CD4-positive, CD25-positive, alpha-beta regulatory T cell (primary cell): ENCODE results near the gene PPP2R5C. TPM values are rescaled to one million over a fixed set of nuclear protein-coding genes. Genes with fewer than 3 reads are reported as not detected.

ENCODE experiments used
- ATAC-seq, 2 donors: fragments of 150-1000 bp; cut with Tn5 transposase; one replicate each; pipeline ENCODE4 v1.10.0; 2021; ENCODE audit warnings: low read depth in 2 of 2, moderate number of reproducible peaks in 2 of 2, moderate library complexity in 1 of 2
- DNase-seq, 3 donors: peaks; one replicate each; pipeline versions ENCODE4 v3.0.0 to v3.0.0-alpha.2; 2012 to 2022; ENCODE audit warnings: mixed read lengths in 1 of 3
- H3K27ac ChIP-seq: one replicate; pipeline ENCODE4 v1.7.0; 2013; ENCODE audit warnings: mild to moderate bottlenecking, low read length; ENCODE audit not compliant: insufficient read depth, poor library complexity, severe bottlenecking
- H3K27me3 ChIP-seq: one replicate; pipeline ENCODE4 v1.7.0; 2013; ENCODE audit warnings: low read length; ENCODE audit not compliant: control insufficient read depth, insufficient read depth
- H3K36me3 ChIP-seq: one replicate; pipeline ENCODE4 v1.7.0; 2013; ENCODE audit warnings: mild to moderate bottlenecking, low read length, moderate library complexity; ENCODE audit not compliant: control insufficient read depth, insufficient read depth
- H3K4me1 ChIP-seq: 2 replicates; pipeline ENCODE4 v1.7.0; 2013; ENCODE audit warnings: mild to moderate bottlenecking, low read length; ENCODE audit not compliant: insufficient read depth, control insufficient read depth, poor library complexity, severe bottlenecking
- H3K4me3 ChIP-seq: one replicate; pipeline ENCODE4 v1.7.0; 2013; ENCODE audit warnings: low read depth, mild to moderate bottlenecking, low read length, moderate library complexity
- H3K9me3 ChIP-seq, 2 experiments: 1 replicate in 1 of 2; 2 replicates in 1 of 2; pipeline ENCODE4 v1.7.0; 2013; ENCODE audit warnings: low read length in 2 of 2, mild to moderate bottlenecking in 1 of 2, moderate library complexity in 1 of 2; ENCODE audit not compliant: control insufficient read depth in 2 of 2
- H3K27ac Mint-ChIP-seq, 3 donors: one replicate each; pipeline ENCODE4 v1.8.0; 2020 to 2022; ENCODE audit warnings: mild to moderate bottlenecking in 3 of 3, mixed read lengths in 3 of 3, moderate library complexity in 2 of 3
- H3K27me3 Mint-ChIP-seq: one replicate; pipeline ENCODE4 v1.8.0; 2022; ENCODE audit warnings: mild to moderate bottlenecking, mixed read lengths
- H3K36me3 Mint-ChIP-seq: one replicate; pipeline ENCODE4 v1.8.0; 2020; ENCODE audit warnings: mixed read lengths
- H3K4me1 Mint-ChIP-seq, 4 donors: one replicate each; pipeline ENCODE4 v1.8.0; 2020 to 2022; ENCODE audit warnings: mixed read lengths in 4 of 4, mild to moderate bottlenecking in 1 of 4
- H3K4me3 Mint-ChIP-seq, 4 donors: one replicate each; pipeline ENCODE4 v1.8.0; 2020 to 2022; ENCODE audit warnings: mild to moderate bottlenecking in 4 of 4, mixed read lengths in 4 of 4, moderate library complexity in 3 of 4
- H3K9me3 Mint-ChIP-seq, 7 donors: one replicate each; pipeline ENCODE4 v1.8.0; 2020 to 2022; ENCODE audit warnings: mixed read lengths in 7 of 7, mild to moderate bottlenecking in 3 of 7, moderate library complexity in 2 of 7
- polyA plus RNA-seq, 4 donors: library from polyadenylated mRNA; unstranded; fragments of 300-500 nt; fragmentation: Illumina TruSeq; gene quantifications; one replicate each; pipeline ENCODE4 v1.2.3, GENCODE V29; 2021
- total RNA-seq: library from RNA; stranded (reverse); gene quantifications from one replicate; pipeline ENCODE4 v1.2.3, GENCODE V29; 2022

PPP2R5C gene
- total and polyA plus RNA-seq, 5 donors from 2014 or later = 244 to 650 (median 282) TPM

GRCh38 chr14:101937926-101938767, 176.6 kb downstream of the PPP2R5C start:
- no peaks in the 10 kb centered on the region for H3K4me1 ChIP-seq
- Mint-ChIP-seq H3K27ac (peak overlapping the region in 1 of 3 donors; percentile 96), H3K4me3 (peak overlapping the region in 1 of 4 donors; percentile 55), H3K9me3 (peaks cover 0 to 3% (median 0%) of the 10 kb centered on the region in 7 donors), H3K4me1 (peaks cover 0 to 7% (median 2%) of the 10 kb centered on the region in 4 donors), H3K27me3 (peaks cover 27% of the 10 kb centered on the region), H3K36me3 (no peaks in the 10 kb centered on the region)
- no peak overlapping the region for H3K4me3 ChIP-seq
- H3K9me3 ChIP-seq = no peaks in the 10 kb centered on the region
- H3K27ac ChIP-seq = no peak overlapping the region
- no peak for DNase-seq
- peaks cover 4% of the 10 kb centered on the region for H3K27me3 ChIP-seq
- no peak for ATAC-seq
- H3K36me3 ChIP-seq = no peaks in the 10 kb centered on the region

DNA sequence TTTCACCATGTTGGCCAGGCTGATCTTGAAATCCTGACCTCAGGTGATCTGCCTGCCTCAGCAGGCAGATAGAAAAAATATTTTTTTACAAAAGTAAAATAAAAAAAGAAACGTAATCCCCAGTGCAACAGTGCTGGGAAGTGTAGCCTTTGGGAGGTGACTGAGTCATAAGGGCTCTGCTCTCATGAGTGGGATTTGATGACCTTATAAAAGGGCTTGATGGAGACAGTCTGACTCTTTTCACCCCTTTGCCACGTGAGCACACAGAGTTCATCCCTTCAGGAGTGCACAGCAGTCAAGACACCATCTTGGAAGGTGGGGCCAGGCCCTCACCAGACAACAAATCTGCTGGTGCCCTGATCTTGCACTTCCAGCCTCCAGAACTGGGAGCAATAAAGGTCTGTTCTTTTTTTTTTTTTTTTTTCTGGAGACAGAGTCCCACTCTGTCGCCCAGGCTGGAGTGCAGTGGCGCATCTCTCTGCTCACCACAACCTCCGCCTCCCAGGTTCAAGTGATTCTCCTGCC, 178.2 kb downstream of the PPP2R5C start:
- Mint-ChIP-seq H3K36me3 (no peaks in the 10 kb centered on the region), H3K4me1 (peaks cover 0 to 7% (median 2%) of the 10 kb centered on the region in 4 donors), H3K4me3 (no peak overlapping the region), H3K27ac (no peak overlapping the region), H3K9me3 (peaks cover 0 to 3% (median 0%) of the 10 kb centered on the region in 7 donors), H3K27me3 (peaks cover 29% of the 10 kb centered on the region)
- ATAC-seq (no peak), DNase-seq (no peak)
- H3K27ac ChIP-seq = no peak overlapping the region
- no peaks in the 10 kb centered on the region for H3K36me3 ChIP-seq
- no peaks in the 10 kb centered on the region for H3K4me1 ChIP-seq
- H3K27me3 ChIP-seq = peaks cover 4% of the 10 kb centered on the region
- H3K4me3 ChIP-seq = no peak overlapping the region
- H3K9me3 ChIP-seq = no peaks in the 10 kb centered on the region

- DNase-seq = no peak
- no peak for ATAC-seq
- Histone ChIP-seq H3K36me3 (no peaks in the 10 kb centered on the region), H3K9me3 (no peaks in the 10 kb centered on the region), H3K4me3 (no peak overlapping the region), H3K27me3 (peaks cover 6% of the 10 kb centered on the region), H3K4me1 (peaks cover 19% of the 10 kb centered on the region), H3K27ac (no peak overlapping the region)
- Mint-ChIP-seq H3K36me3 (peaks cover 3% of the 10 kb centered on the region), H3K27me3 (peaks cover 44% of the 10 kb centered on the region), H3K4me1 (peaks cover 0 to 27% (median 3%) of the 10 kb centered on the region in 4 donors), H3K27ac (peak overlapping the region; percentile 33 to 86 (median 34)), H3K9me3 (peaks cover 0 to 4% (median 0%) of the 10 kb centered on the region in 7 donors), H3K4me3 (peak overlapping the region in 2 of 4 donors; percentile 47 to 64)
These were observed 182.9 kb downstream of the PPP2R5C start for GRCh38 chr14:101944451-101944850.

GRCh38 chr14:101945171-101945570, 183.7 kb downstream of the PPP2R5C start:
- Mint-ChIP-seq H3K27ac (peak overlapping the region in 2 of 3 donors; percentile 34 to 66), H3K9me3 (peaks cover 0 to 4% (median 0%) of the 10 kb centered on the region in 7 donors), H3K4me3 (peak overlapping the region; percentile 6 to 64 (median 37)), H3K36me3 (peaks cover 3% of the 10 kb centered on the region), H3K27me3 (peaks cover 44% of the 10 kb centered on the region), H3K4me1 (peaks cover 0 to 28% (median 3%) of the 10 kb centered on the region in 4 donors)
- Histone ChIP-seq H3K27ac (no peak overlapping the region), H3K4me3 (no peak overlapping the region), H3K4me1 (peaks cover 19% of the 10 kb centered on the region), H3K27me3 (peaks cover 6% of the 10 kb centered on the region), H3K36me3 (no peaks in the 10 kb centered on the region), H3K9me3 (no peaks in the 10 kb centered on the region)
- no peak for DNase-seq
- ATAC-seq = no peak

GRCh38 chr14:101947577-101947903, 186.0 kb downstream of the PPP2R5C start:
- no peak for ATAC-seq
- peaks cover 19% of the 10 kb centered on the region for H3K4me1 ChIP-seq
- peaks cover 0 to 32% (median 4%) of the 10 kb centered on the region in 4 donors for H3K4me1 Mint-ChIP-seq
- H3K36me3 ChIP-seq = no peaks in the 10 kb centered on the region
- peaks cover 34% of the 10 kb centered on the region for H3K27me3 Mint-ChIP-seq
- peaks cover 5% of the 10 kb centered on the region for H3K27me3 ChIP-seq
- peaks cover 3% of the 10 kb centered on the region for H3K36me3 Mint-ChIP-seq
- DNase-seq = no peak
- H3K4me3 Mint-ChIP-seq = peak overlapping the region; percentile 95 to 99 (median 97)
- peak overlapping the region; percentile 98 to 99 (median 99) for H3K27ac Mint-ChIP-seq
- H3K4me3 ChIP-seq = peak overlapping the region; percentile 81
- peaks cover 0 to 2% (median 0%) of the 10 kb centered on the region in 7 donors for H3K9me3 Mint-ChIP-seq
- H3K9me3 ChIP-seq = no peaks in the 10 kb centered on the region
- peak overlapping the region; percentile 98 for H3K27ac ChIP-seq

DNA sequence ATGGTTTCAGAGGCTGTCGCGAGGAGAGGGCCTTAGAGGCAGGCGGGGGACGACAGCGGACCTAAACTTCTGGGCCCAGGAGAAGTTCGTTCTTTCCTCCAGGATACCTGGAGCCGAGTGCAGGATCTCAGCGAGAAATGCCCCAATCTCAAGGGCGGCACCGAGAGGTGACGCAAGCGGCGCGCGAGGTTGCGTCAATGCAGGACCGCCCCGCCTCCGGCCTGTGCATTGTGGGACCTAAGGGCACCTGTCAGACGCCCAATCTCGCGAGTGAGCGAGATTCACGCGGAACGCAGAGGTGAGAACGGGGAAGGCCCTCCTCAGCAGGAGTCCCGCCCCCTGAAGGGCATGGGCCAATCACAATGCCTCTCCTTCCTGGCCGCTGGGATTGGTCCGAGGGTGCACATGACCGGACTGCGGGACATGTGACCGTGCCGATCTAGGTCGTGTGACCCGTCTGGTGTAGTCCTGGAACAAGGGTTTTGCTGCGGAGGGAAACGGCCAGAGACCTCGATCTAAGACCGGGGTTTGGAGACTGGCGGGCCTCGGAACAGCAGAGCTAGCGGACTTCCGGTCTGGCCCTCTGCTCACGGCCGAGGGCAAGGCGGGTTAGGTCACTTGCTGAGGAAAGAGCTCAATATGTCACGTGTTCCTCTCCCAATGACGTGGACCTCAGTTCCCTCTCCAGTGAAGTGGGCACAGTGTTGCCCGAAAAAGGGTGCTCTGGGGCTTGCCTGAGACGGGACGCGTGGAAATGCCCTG, 186.6 kb downstream of the PPP2R5C start:
- Histone ChIP-seq H3K4me3 (peak overlapping the region; percentile 87), H3K9me3 (no peaks in the 10 kb centered on the region), H3K27ac (peak overlapping the region; percentile 98), H3K36me3 (no peaks in the 10 kb centered on the region), H3K27me3 (peaks cover 2% of the 10 kb centered on the region), H3K4me1 (peaks cover 19% of the 10 kb centered on the region)
- Mint-ChIP-seq H3K36me3 (peaks cover 3% of the 10 kb centered on the region), H3K9me3 (peaks cover 0 to 2% (median 0%) of the 10 kb centered on the region in 7 donors), H3K4me1 (peaks cover 0 to 32% (median 4%) of the 10 kb centered on the region in 4 donors), H3K27me3 (peaks cover 30% of the 10 kb centered on the region), H3K4me3 (peak overlapping the region; percentile 95 to 99 (median 97)), H3K27ac (peak overlapping the region; percentile 98 to 99 (median 99))
- DNase-seq (peak; percentile 100), ATAC-seq (peak; percentile 98)

DNA sequence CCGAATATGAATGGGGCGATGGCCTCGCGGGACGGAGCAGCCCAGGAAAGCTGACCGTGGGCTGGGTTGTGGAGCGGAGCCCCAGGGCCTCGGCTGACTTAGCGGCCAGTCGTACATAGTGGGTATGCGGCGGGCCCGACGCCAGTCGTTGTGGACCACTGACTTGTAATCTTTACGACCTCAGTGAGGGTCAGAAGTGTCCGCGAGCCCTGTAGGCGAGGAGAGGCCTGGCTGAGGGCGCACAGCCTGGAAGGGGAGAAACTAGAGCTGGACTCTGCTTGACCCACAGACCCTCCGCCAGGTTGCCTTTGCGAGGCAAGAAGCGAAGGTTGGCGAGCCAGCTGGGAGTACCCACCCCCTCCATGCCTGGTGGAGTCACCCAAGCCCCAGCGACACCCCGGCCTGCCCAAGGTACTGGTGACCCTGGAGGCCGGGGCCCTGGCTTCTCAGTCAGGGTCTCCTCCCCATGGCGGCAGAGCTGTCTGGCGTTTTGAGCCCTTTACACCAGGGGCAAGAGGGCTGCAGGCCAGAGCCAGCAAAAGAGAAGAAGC, 187.2 kb downstream of the PPP2R5C start:
- H3K9me3 Mint-ChIP-seq = peaks cover 0 to 2% (median 0%) of the 10 kb centered on the region in 7 donors

More for the DNA sequence above, 187.2 kb downstream of the PPP2R5C start:
- no peak for ATAC-seq
- H3K4me3 ChIP-seq = peak overlapping the region; percentile 87
- no peaks in the 10 kb centered on the region for H3K9me3 ChIP-seq
- peak overlapping the region; percentile 95 to 99 (median 97) for H3K4me3 Mint-ChIP-seq
- peaks cover 3% of the 10 kb centered on the region for H3K36me3 Mint-ChIP-seq
- peak overlapping the region; percentile 98 to 99 (median 99) for H3K27ac Mint-ChIP-seq
- peaks cover 29% of the 10 kb centered on the region for H3K27me3 Mint-ChIP-seq
- peaks cover 2% of the 10 kb centered on the region for H3K27me3 ChIP-seq
- DNase-seq = no peak
- H3K27ac ChIP-seq = peak overlapping the region; percentile 98
- H3K36me3 ChIP-seq = no peaks in the 10 kb centered on the region
- peaks cover 0 to 32% (median 4%) of the 10 kb centered on the region in 4 donors for H3K4me1 Mint-ChIP-seq
- H3K4me1 ChIP-seq = peaks cover 19% of the 10 kb centered on the region
